Suprapubic skin (tissue), 4 donors: ENCODE results near the gene CHPT1.
"Not testable (repeated sequence)": the region's sequence is repeated elsewhere in the genome, so short reads cannot be mapped to it uniquely, and the experiment has no call there.

Experiments used
- CTCF ChIP-seq, 2 donors: fragments of 200-600 bp in 1 of 2; fragments of 450-650 bp in 1 of 2; sonication (generic) in 1 of 2; IDR thresholded peaks; one replicate each; pipeline ENCODE4 v1.5.1; 2016 to 2019; ENCODE audit warnings: antibody characterized with exemption in 2 of 2, mild to moderate bottlenecking in 1 of 2, moderate library complexity in 1 of 2
- POLR2A ChIP-seq, 2 donors: fragments of 450-650 bp; IDR thresholded peaks; one replicate each; pipeline ENCODE4 v1.6.1; 2017; ENCODE audit warnings: antibody characterized with exemption in 2 of 2, mild to moderate bottlenecking in 2 of 2, moderate library complexity in 2 of 2
- POLR2AphosphoS5 ChIP-seq, 3 donors: sonication (generic); formaldehyde crosslinking; IDR thresholded peaks; one replicate each; pipeline ENCODE4 v1.6.1; 2017; ENCODE audit warnings: antibody characterized with exemption in 3 of 3

DNA sequence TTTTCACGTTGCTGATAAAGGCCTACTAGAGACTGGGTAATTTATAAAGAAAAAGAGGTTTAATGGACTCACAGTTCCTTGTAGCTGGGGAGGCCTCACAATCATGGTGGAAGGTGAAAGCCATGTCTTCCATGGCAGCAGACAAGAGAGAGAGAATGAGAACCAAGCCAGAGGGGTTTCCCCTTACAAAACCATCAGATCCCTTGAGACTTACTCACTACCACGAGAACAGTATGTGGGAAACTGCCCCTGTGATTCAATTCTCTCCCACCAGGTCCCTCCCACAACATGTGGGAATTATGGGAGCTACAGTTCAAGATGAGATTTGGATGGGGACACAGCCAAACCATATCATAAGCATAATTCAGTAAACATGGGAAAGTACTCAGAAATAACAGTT, 36.8 kb upstream of the CHPT1 start:
- TF ChIP-seq CTCF, POLR2A, POLR2AphosphoS5 (IDR thresholded peaks at IDR 0.05): not testable (repeated sequence)
